GM23338 (cell line): Measurements from ENCODE around the gene TNNC1. TPM values are rescaled to one million over a fixed set of nuclear protein-coding genes. Genes with fewer than 3 reads are reported as not detected.

ENCODE experiments used
- ATAC-seq: fragments of 200-7000 bp; cut with Tn5 transposase; 3 replicates; pipeline ENCODE4 v1.9.1; 2020
- DNase-seq: peaks from one replicate; pipeline ENCODE4 v3.0.0-alpha.2; 2015; ENCODE audit warnings: low spot score
- H2AFZ ChIP-seq: fragments of 200-600 bp; sonication (generic); 2 replicates; pipeline ENCODE4 v1.8.0; 2016; ENCODE audit warnings: antibody characterized with exemption, mild to moderate bottlenecking, moderate library complexity
- H3F3A ChIP-seq: fragments of 200-600 bp; sonication (generic); replicated peaks from 2 replicates; pipeline ENCODE4 v1.8.0; 2017; ENCODE audit warnings: antibody characterized with exemption, mixed run types, low read depth
- H3K27ac ChIP-seq: fragments of 200-600 bp; sonication (generic); 2 replicates; pipeline ENCODE4 v1.6.1; 2016; ENCODE audit warnings: low read depth
- H3K27me3 ChIP-seq: fragments of 200-600 bp; sonication (generic); 2 replicates; pipeline ENCODE4 v1.8.0; 2016; ENCODE audit warnings: mild to moderate bottlenecking, mixed run types, moderate library complexity; ENCODE audit not compliant: insufficient read depth
- H3K36me3 ChIP-seq: fragments of 200-600 bp; sonication (generic); 2 replicates; pipeline ENCODE4 v1.8.0; 2016; ENCODE audit warnings: mild to moderate bottlenecking; ENCODE audit not compliant: insufficient read depth
- H3K4me1 ChIP-seq: fragments of 200-600 bp; sonication (generic); 2 replicates; pipeline ENCODE4 v1.8.0; 2016; ENCODE audit warnings: mild to moderate bottlenecking, moderate library complexity; ENCODE audit not compliant: insufficient read depth
- H3K4me2 ChIP-seq: fragments of 200-600 bp; sonication (generic); 2 replicates; pipeline ENCODE4 v1.7.1; 2017; ENCODE audit warnings: mixed run types
- H3K4me3 ChIP-seq: fragments of 200-600 bp; sonication (generic); 2 replicates; pipeline ENCODE4 v1.6.1; 2016; ENCODE audit warnings: mixed run types
- H3K79me2 ChIP-seq: fragments of 200-600 bp; sonication (generic); replicated peaks from 2 replicates; pipeline ENCODE4 v1.8.0; 2017; ENCODE audit warnings: mild to moderate bottlenecking; ENCODE audit not compliant: insufficient read depth
- H3K9me2 ChIP-seq: fragments of 200-600 bp; sonication (generic); 2 replicates; pipeline ENCODE4 v1.8.0; 2017; ENCODE audit not compliant: insufficient read depth
- H4K20me1 ChIP-seq: fragments of 200-600 bp; sonication (generic); replicated peaks from 2 replicates; pipeline ENCODE4 v1.8.0; 2017; ENCODE audit warnings: mild to moderate bottlenecking; ENCODE audit not compliant: insufficient read depth
- H3K27ac Mint-ChIP-seq: 2 replicates; pipeline ENCODE4 v1.8.0; 2020; ENCODE audit warnings: inconsistent platforms, mild to moderate bottlenecking, moderate library complexity, mixed read lengths
- H3K27me3 Mint-ChIP-seq: 3 replicates; pipeline ENCODE4 v1.8.0; 2022; ENCODE audit warnings: low read depth, mild to moderate bottlenecking, moderate library complexity, mixed read lengths, inconsistent platforms; ENCODE audit not compliant: insufficient read depth, poor library complexity
- H3K36me3 Mint-ChIP-seq: 3 replicates; pipeline ENCODE4 v1.8.0; 2021; ENCODE audit warnings: low read depth, mild to moderate bottlenecking, inconsistent platforms, moderate library complexity, mixed read lengths
- H3K4me1 Mint-ChIP-seq: 3 replicates; pipeline ENCODE4 v1.8.0; 2020; ENCODE audit warnings: mild to moderate bottlenecking, inconsistent platforms, mixed read lengths
- H3K4me3 Mint-ChIP-seq: 3 replicates; pipeline ENCODE4 v1.8.0; 2021; ENCODE audit warnings: moderate library complexity, mild to moderate bottlenecking, inconsistent platforms, mixed read lengths
- H3K9me3 Mint-ChIP-seq: 3 replicates; pipeline ENCODE4 v1.8.0; 2020; ENCODE audit warnings: moderate library complexity, mild to moderate bottlenecking, inconsistent platforms, mixed read lengths
- CREB1 ChIP-seq: fragments of 250-450 bp; sonication (Bioruptor Pico); IDR thresholded peaks from 2 replicates; pipeline ENCODE4 v1.5.0; 2020; ENCODE audit warnings: low read depth, mild to moderate bottlenecking, moderate library complexity
- EZH2 ChIP-seq: fragments of 200-600 bp; sonication (generic); IDR thresholded peaks from one replicate; pipeline ENCODE4 v1.8.0; 2017; ENCODE audit warnings: antibody characterized with exemption, mild to moderate bottlenecking, low read depth; ENCODE audit not compliant: unreplicated experiment
- EZH2phosphoT487 ChIP-seq: fragments of 200-600 bp; sonication (generic); IDR thresholded peaks from one replicate; pipeline ENCODE4 v1.8.1; 2018; ENCODE audit warnings: antibody characterized with exemption; ENCODE audit not compliant: unreplicated experiment
- JUNB ChIP-seq: IDR thresholded peaks from one replicate; pipeline ENCODE4 v1.6.1; 2016; ENCODE audit warnings: antibody characterized with exemption; ENCODE audit not compliant: unreplicated experiment
- NANOG ChIP-seq: IDR thresholded peaks from 2 replicates; pipeline ENCODE4 v1.6.1; 2016; ENCODE audit warnings: antibody characterized with exemption, borderline replicate concordance
- POLR2AphosphoS5 ChIP-seq: IDR thresholded peaks from 2 replicates; pipeline ENCODE4 v1.6.1; 2016; ENCODE audit warnings: antibody characterized with exemption, low read depth
- REST ChIP-seq: IDR thresholded peaks from one replicate; pipeline ENCODE4 v1.6.1; 2018; ENCODE audit warnings: antibody characterized with exemption; ENCODE audit not compliant: unreplicated experiment
- STAT1 ChIP-seq: IDR thresholded peaks from one replicate; pipeline ENCODE4 v1.6.1; 2016; ENCODE audit warnings: antibody characterized with exemption; ENCODE audit not compliant: unreplicated experiment
- ZNF114 ChIP-seq: fragments of 250-450 bp; sonication (Bioruptor Pico); IDR thresholded peaks from 2 replicates; pipeline ENCODE4 v1.5.0; 2020; ENCODE audit warnings: mild to moderate bottlenecking, moderate library complexity
- ZNF331 ChIP-seq: fragments of 250-450 bp; sonication (Bioruptor Pico); IDR thresholded peaks from 2 replicates; pipeline ENCODE4 v1.5.0; 2020; ENCODE audit warnings: low read depth, mild to moderate bottlenecking, moderate library complexity
- polyA plus RNA-seq: library from polyadenylated mRNA; unstranded; fragments of >200 nt; fragmentation: Nextera tagmentation; extraction: Ambion mirVana; gene quantifications from 2 replicates; pipeline ENCODE4 v1.2.1, GENCODE V29; 2016
- total RNA-seq: library from RNA; depleted of rRNA; stranded (reverse); fragments of >200 nt; shearing (Covaris generic); gene quantifications from 2 replicates; pipeline ENCODE4 v1.2.3, GENCODE V29; 2014
- TF ChIP-seq, protein P1 (sequence below): IDR thresholded peaks from 2 replicates; pipeline ENCODE4 v1.6.1; 2016; ENCODE audit warnings: antibody characterized with exemption
- TF ChIP-seq, protein P2 (sequence below), 2 experiments: fragments of 200-600 bp in 1 of 2; sonication (generic) in 1 of 2; conservative IDR thresholded peaks; 2 replicates each; pipeline versions ENCODE4 v1.5.1 to v1.6.1; 2016 to 2017; ENCODE audit warnings: antibody characterized with exemption in 2 of 2, low read depth in 2 of 2, mild to moderate bottlenecking in 2 of 2, moderate library complexity in 1 of 2

TNNC1 gene
- total and polyA plus RNA-seq, 2 experiments from 2014 or later: 6.5 to 6.9 TPM

- TF ChIP-seq, protein P1, sequence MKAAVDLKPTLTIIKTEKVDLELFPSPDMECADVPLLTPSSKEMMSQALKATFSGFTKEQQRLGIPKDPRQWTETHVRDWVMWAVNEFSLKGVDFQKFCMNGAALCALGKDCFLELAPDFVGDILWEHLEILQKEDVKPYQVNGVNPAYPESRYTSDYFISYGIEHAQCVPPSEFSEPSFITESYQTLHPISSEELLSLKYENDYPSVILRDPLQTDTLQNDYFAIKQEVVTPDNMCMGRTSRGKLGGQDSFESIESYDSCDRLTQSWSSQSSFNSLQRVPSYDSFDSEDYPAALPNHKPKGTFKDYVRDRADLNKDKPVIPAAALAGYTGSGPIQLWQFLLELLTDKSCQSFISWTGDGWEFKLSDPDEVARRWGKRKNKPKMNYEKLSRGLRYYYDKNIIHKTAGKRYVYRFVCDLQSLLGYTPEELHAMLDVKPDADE: no peak
- TF ChIP-seq EZH2phosphoT487 (no peak), POLR2AphosphoS5 (no peak), ZNF331 (CRISPR knock-in tag) (no peak), CREB1 (no peak), REST (no peak), EZH2 (no peak), JUNB (no peak), ZNF114 (no peak), NANOG (no peak)
- TF ChIP-seq, protein P2, sequence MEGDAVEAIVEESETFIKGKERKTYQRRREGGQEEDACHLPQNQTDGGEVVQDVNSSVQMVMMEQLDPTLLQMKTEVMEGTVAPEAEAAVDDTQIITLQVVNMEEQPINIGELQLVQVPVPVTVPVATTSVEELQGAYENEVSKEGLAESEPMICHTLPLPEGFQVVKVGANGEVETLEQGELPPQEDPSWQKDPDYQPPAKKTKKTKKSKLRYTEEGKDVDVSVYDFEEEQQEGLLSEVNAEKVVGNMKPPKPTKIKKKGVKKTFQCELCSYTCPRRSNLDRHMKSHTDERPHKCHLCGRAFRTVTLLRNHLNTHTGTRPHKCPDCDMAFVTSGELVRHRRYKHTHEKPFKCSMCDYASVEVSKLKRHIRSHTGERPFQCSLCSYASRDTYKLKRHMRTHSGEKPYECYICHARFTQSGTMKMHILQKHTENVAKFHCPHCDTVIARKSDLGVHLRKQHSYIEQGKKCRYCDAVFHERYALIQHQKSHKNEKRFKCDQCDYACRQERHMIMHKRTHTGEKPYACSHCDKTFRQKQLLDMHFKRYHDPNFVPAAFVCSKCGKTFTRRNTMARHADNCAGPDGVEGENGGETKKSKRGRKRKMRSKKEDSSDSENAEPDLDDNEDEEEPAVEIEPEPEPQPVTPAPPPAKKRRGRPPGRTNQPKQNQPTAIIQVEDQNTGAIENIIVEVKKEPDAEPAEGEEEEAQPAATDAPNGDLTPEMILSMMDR (conservative IDR thresholded peaks at IDR 0.05; ENCODE audit: low read depth in 2 of 2): no peak
Measured at GRCh38 chr3:52468336-52468735, 14.5 kb upstream of the TNNC1 start (continued).

DNA sequence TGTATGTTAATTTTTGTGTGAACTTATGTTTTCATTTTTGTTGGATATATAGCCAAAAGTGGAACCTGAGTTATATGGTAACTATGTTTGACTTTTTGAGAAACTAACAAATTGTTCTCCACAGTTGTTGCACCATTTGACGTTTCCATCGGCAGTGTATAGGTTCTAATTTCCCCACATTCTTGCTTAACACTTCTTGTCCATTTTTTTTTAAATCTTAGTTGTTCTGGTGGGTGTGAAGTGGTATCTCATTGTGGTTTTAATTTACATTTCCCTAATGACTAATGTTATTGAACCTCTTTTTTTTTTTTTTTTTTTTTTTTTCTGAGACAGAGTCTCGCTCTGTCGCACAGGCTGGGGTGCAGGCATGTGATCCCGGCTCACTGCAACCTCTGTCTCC, 9.6 kb upstream of the TNNC1 start:
- no peak for TF ChIP-seq STAT1
- ATAC-seq (no peak), DNase-seq (no peak)
- Histone ChIP-seq H3K27ac (no peak overlapping the region), H3K4me3 (no peak overlapping the region), H3K27me3 (no peaks in the 10 kb centered on the region), H3F3A (peaks cover 6% of the 10 kb centered on the region; the same call in 1 of the 2 replicates), H3K79me2 (peaks cover 65% of the 10 kb centered on the region), H3K4me1 (no peaks in the 10 kb centered on the region), H4K20me1 (peaks cover 34% of the 10 kb centered on the region), H3K4me2 (no peak overlapping the region), H3K9me2 (no peaks in the 10 kb centered on the region), H3K36me3 (peaks cover 13% of the 10 kb centered on the region; the same call in 1 of the 2 replicates), H2AFZ (no peak overlapping the region)
- no peaks in the 10 kb centered on the region for H3K27me3 Mint-ChIP-seq
- H3K9me3 Mint-ChIP-seq: no peaks in the 10 kb centered on the region
- H3K36me3 Mint-ChIP-seq: peaks cover 50% of the 10 kb centered on the region
- H3K27ac Mint-ChIP-seq: no peak overlapping the region
- H3K4me1 Mint-ChIP-seq: no peaks in the 10 kb centered on the region
- H3K4me3 Mint-ChIP-seq: no peak overlapping the region
